Measurements from ENCODE around the gene ZFPM1.

The ZFPM1 gene

DNA sequence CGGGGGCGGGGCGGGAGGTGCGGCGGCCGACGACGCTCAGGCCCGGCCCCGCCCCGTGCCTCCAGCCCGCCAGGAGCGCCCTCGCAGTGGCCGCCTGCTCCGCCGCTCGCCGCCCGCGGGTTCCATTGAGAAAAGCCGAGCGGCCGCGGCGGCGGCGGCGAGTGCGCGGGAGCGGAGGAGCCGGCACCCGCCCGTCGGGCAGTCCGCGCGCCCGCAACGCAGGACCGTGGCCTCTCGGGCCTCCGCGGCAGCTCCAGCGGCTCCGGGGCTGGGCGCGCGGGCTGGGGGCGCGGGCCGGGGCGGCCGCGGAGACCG lies at the start of gene ZFPM1:
ZFPM1 (plus strand) TSS at position 64 of the 315 bp plus-strand sequence. CDS start 359 bp downstream, outside the sequence.
- TF ChIP-seq, protein P1, sequence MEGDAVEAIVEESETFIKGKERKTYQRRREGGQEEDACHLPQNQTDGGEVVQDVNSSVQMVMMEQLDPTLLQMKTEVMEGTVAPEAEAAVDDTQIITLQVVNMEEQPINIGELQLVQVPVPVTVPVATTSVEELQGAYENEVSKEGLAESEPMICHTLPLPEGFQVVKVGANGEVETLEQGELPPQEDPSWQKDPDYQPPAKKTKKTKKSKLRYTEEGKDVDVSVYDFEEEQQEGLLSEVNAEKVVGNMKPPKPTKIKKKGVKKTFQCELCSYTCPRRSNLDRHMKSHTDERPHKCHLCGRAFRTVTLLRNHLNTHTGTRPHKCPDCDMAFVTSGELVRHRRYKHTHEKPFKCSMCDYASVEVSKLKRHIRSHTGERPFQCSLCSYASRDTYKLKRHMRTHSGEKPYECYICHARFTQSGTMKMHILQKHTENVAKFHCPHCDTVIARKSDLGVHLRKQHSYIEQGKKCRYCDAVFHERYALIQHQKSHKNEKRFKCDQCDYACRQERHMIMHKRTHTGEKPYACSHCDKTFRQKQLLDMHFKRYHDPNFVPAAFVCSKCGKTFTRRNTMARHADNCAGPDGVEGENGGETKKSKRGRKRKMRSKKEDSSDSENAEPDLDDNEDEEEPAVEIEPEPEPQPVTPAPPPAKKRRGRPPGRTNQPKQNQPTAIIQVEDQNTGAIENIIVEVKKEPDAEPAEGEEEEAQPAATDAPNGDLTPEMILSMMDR (IDR thresholded peaks at IDR 0.05; ENCODE audit: control extremely low read depth, extremely low read depth, low read depth, missing control alignments) = no peak
- ChIA-PET POLR2A (interaction anchor here (0.6 kb wide), 1 partner anchor 117 kb away, joined by 5 read pairs; no protein-coding TSS in a partner anchor), CTCF (interaction anchor here (1.1 to 2.1 kb wide), 4 partner anchors 9 to 100 kb away, joined by 3 to 16 read pairs (median 6); no protein-coding TSS in a partner anchor)
- DNase-seq (ENCODE audit: extremely low spot score) = no peak

DNA sequence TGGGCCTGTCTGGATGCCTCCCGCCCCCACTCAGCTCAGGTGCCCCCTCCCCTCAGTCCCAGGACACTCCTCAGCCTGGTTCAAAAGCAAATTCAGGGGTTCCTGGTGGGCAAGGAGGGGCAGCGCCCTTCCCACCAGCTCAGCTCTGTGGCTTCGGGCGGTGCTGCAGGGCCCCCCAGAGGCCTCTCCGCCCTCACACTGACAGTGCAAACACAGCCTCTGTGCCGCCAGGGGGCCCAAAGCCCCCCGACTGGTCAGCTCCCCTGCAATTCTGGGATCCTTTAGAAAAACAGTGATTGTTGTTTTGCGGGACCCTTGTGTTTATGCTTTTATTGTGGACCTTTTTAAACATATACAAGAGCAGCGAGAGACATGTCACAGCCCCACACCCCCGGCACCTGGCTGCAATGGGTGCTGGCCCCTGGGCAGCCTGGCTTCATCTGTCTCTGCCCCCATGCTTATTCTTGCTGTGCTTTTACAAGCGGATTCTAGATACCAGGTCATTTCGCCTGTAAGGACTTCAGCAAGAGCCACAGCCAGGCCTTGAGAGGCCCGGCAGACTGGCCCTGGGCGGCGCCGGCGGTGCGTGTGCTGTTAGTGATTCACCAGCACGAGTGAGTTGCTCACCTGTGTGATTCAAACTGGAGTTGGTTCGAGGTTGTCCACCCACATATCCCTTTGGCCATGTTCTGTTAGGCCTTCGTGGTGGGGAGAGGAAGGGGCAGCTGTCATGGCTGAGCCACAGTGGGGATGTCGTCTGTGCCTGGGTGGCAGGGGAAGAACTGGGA lies 49.1 kb upstream of the ZFPM1 start:
- no peak for DNase-seq (ENCODE audit: extremely low spot score)
- TF ChIP-seq, protein P1 (IDR thresholded peaks at IDR 0.05; ENCODE audit: control extremely low read depth, extremely low read depth, low read depth, missing control alignments) = no peak
- ChIA-PET CTCF (no interaction called here), POLR2A (no interaction called here)

DNA sequence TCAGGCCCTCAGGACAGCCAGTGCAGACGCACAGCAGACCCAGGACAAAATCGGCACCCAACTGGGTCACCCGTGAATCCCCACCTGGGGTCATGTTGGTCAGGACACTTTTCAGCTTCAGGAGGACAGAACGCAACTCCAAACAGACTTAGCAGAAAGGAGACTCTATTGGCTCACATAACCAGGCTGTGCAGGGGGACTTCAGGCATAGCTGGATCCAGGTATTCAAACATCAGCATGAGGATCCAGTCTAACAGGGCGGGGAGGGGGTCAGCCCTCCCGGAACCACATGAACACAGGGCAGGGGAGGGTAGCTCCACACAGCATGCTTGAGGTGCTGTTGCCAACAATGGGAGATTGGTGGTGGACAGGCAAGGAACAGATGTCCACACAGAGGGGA lies 48.3 kb upstream of the ZFPM1 start:
- TF ChIP-seq, protein P1 (IDR thresholded peaks at IDR 0.05; ENCODE audit: control extremely low read depth, extremely low read depth, low read depth, missing control alignments) = no peak
- ChIA-PET POLR2A (no interaction called here), CTCF (no interaction called here)
- no peak for DNase-seq (ENCODE audit: extremely low spot score)

DNA sequence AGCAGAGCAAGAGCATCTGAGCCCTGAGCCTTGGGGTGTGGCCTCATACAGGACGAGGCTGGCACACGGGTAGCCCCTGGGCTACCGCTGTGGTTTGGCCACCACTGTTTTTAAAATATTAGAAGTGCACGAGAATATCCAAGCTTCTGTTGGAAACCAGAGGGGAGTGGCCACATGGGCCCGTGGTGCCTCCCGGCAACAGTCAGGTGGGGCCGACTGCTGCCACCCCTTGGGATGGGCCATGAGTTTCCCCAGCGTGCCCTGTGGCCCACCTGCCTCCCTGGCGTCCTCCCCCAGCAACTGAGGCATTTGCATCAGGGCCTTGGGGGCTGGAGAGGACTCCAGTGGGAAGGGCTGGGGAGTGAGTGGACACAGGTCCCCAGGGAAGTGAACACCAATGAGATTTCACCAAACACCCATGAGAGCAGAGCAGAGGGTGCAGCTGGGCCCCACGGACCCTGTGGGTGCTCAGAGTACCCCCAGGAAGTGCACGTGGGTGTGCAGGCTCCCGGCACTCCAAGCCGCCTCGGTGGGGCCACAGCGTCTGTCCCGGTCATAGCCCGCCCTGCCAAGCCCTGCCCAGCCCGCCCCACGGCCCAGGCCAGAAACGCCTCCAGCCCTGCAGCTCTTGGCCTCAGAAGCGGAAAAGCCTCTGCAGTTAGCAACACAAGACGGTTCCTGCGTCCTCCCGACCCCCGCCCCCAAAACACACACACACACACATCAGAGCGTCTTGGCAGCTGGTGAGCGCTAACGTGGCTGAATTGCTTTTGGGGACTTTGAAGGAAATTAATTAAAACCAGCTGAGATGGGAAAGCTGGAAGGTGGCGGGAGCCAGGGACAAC lies 47.6 kb upstream of the ZFPM1 start:
- no peak for DNase-seq (ENCODE audit: extremely low spot score)
- CTCF ChIA-PET = no interaction called here

DNA sequence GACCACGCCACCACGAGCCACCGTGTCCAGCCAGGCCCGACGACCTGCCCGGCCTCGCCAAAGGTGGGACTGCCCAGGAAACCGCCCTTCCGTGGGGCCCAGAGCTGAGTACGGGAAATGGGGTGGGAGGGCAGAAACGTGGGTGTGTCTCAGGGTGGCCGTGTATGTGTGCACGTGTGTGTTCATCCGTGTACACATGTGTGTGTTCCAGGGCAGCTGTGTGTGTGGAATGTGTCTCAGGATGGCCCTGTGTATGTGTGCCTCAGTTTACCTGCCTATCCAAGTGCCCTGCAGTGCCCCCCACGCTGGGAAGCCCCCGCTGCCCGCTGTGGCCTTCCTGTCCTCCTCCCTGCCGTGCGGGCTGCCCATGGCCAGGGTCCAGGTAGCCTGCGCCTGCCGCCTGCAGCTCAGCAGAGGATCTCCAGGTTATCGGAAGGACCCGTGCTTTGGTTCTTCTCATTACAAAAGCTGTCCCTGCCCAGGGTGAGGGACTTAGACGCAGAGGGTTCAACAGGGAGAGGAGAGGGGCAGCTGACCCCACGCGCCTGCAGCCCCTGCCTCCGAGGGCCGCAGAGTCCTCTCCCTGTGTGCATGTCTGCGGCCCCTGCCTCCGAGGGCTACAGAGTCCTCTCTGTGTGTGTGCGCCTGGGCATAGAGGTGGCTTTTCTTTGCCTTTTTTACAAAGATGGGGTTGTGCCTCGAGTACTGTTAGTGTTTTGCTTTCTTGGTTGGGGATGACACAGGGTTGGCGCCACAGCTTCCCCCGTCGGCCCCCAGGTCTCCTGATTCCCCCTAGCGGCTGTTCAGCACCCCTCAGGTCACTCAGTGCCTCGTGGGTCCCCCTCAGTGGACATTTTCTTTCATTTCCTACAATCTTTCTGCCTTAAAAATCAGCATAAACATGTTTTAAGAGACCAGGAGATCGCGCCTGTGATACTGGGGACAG lies 46.7 kb upstream of the ZFPM1 start:
- POLR2A ChIA-PET = no interaction called here
- DNase-seq (ENCODE audit: extremely low spot score) = no peak
- CTCF ChIA-PET = no interaction called here
- TF ChIP-seq, protein P1 (IDR thresholded peaks at IDR 0.05; ENCODE audit: control extremely low read depth, extremely low read depth, low read depth, missing control alignments) = no peak

More for the DNA sequence above, 47.6 kb upstream of the ZFPM1 start:
- TF ChIP-seq, protein P1 (IDR thresholded peaks at IDR 0.05; ENCODE audit: control extremely low read depth, extremely low read depth, low read depth, missing control alignments) = no peak
- POLR2A ChIA-PET = no interaction called here

DNA sequence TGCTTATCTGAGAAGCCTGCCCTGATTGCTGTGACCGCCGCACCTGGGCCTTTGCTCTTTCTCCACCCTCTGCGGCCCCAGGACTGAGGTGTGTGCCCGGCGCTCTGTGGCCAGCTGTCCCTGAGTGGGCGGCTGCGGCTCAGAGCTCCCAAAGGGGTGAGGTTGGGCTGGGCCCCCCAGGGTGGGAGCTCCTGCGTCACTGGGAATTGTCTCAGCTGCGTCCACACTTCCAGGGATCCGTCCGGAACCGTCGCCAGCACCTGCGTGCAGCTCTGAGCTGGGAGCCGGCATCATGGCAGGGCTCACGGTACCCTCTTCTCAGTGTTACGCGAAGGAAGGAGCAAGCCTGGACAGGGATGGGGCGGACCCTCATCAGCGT lies 46.0 kb upstream of the ZFPM1 start:
- TF ChIP-seq, protein P1 (IDR thresholded peaks at IDR 0.05; ENCODE audit: control extremely low read depth, extremely low read depth, low read depth, missing control alignments) = no peak
- POLR2A ChIA-PET = no interaction called here
- no peak for DNase-seq (ENCODE audit: extremely low spot score)
- CTCF ChIA-PET = no interaction called here
